HAP-1 (cell line): ENCODE measurements around the gene PRM3.

Experiments used
- DNase-seq, 2 experiments: peaks; one replicate each; pipeline ENCODE4 v3.0.0-alpha.2; 2016 to 2020; ENCODE audit warnings: low spot score in 2 of 2
- H3K27me3 ChIP-seq: fragments of 250-450 bp; sonication (Bioruptor Pico); 2 replicates; pipeline ENCODE4 v1.5.1; 2020; ENCODE audit warnings: low read depth, mild to moderate bottlenecking, moderate library complexity
- H3K36me3 ChIP-seq: fragments of 250-450 bp; sonication (Bioruptor Pico); replicated peaks from 2 replicates; pipeline ENCODE4 v1.5.1; 2020; ENCODE audit warnings: mild to moderate bottlenecking
- H3K4me1 ChIP-seq: fragments of 250-450 bp; sonication (Bioruptor Pico); 2 replicates; pipeline ENCODE4 v1.5.1; 2020; ENCODE audit warnings: mild to moderate bottlenecking
- H3K4me3 ChIP-seq: fragments of 250-450 bp; sonication (Bioruptor Pico); 2 replicates; pipeline ENCODE4 v1.5.1; 2020; ENCODE audit warnings: mild to moderate bottlenecking, moderate library complexity
- H3K9me3 ChIP-seq: fragments of 250-450 bp; sonication (Bioruptor Pico); 2 replicates; pipeline ENCODE4 v1.5.1; 2020; ENCODE audit warnings: mild to moderate bottlenecking, moderate library complexity
- in situ Hi-C: fragments of 300-500 bp; cut with MboI; formaldehyde crosslinking; loops from 3 replicates; pipeline ENCODE4 v1.14.3; 2020; ENCODE audit warnings: low sequenced_read_pairs, inconsistent platforms, mixed read lengths

PRM3 gene

DNA sequence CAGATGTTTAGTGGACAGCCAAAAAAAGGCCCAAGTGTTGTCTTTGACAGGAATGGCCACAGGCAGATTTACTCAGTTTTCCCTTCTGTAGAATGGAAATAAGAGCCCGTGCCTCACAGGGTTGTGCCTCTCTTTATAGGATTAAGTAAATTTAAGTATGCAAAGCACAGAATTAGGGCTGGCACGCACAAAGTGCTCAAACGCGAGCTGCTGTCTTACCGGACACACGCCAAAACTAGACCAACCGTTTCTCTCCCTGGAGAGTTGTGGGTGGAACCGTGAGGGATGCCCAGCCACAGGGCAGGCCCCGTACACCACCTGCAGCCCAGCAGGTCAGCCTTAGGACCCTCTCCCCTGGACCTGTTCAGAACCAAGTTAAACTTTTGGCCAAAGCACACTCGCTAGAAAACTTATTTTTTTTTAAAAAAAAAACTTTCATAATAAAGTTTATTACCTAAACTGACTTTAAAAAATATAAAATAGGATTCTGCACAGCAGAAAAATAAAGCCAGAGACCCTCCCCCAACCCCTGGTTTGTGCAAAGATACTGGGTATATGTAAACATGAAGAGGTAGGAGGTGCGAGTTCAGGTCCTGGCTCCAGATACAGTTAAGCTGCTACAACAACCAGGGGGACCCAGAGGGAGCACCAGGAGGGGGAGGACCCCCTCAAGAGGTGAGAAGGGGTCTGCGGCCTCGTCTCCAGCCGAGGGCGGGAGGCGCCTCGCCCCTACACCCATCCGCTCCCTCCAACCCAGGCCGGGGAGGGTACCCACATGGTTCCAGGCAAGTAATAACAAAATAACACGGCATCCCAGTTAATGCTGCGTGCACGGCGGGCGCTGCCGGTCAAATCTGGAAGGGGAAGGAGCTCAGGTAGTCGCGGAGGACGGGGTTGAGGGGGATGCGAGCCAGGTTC, 19.2 kb downstream of the PRM3 start:
- no peaks in the 10 kb centered on the region for H3K9me3 ChIP-seq
- H3K36me3 ChIP-seq, result no peaks in the 10 kb centered on the region
- in situ Hi-C loops, result no loop called here
- peaks cover 11% of the 10 kb centered on the region for H3K4me1 ChIP-seq
- no peak for DNase-seq
- peak overlapping the region; percentile 77 for H3K4me3 ChIP-seq
- no peaks in the 10 kb centered on the region for H3K27me3 ChIP-seq

- no peak for DNase-seq
- Histone ChIP-seq H3K9me3 (no peaks in the 10 kb centered on the region), H3K4me1 (peaks cover 11% of the 10 kb centered on the region), H3K4me3 (no peak overlapping the region), H3K27me3 (no peaks in the 10 kb centered on the region), H3K36me3 (no peaks in the 10 kb centered on the region)
- in situ Hi-C loops, result no loop called here
These were observed 20.1 kb downstream of the PRM3 start for GRCh38 chr16:11253009-11253994.

DNA sequence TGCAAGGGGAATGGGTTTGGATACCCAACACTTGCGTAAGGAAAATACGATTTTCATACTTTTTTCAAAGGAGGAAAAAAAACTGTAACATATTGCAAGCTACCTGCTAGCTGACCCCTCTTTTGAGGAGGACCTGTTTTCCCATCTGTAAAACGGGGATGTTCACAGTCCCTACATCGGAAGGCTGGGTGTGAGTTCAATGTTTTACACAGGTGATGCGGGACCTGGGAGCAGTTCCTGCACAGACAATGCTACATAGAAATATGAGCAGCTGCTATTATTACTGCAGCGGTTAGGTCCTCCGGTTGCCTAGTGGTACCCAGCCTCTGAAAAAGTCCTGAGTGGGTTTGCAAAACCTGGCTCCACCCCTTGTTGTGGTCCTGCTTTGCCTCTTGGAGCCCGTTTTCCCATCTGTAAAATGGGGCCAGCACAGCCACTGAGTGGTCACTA, 20.9 kb downstream of the PRM3 start:
- Histone ChIP-seq H3K27me3 (no peaks in the 10 kb centered on the region), H3K9me3 (no peaks in the 10 kb centered on the region), H3K4me1 (peaks cover 11% of the 10 kb centered on the region), H3K4me3 (no peak overlapping the region), H3K36me3 (no peaks in the 10 kb centered on the region)
- no peak for DNase-seq
- in situ Hi-C loops, result no loop called here

DNA sequence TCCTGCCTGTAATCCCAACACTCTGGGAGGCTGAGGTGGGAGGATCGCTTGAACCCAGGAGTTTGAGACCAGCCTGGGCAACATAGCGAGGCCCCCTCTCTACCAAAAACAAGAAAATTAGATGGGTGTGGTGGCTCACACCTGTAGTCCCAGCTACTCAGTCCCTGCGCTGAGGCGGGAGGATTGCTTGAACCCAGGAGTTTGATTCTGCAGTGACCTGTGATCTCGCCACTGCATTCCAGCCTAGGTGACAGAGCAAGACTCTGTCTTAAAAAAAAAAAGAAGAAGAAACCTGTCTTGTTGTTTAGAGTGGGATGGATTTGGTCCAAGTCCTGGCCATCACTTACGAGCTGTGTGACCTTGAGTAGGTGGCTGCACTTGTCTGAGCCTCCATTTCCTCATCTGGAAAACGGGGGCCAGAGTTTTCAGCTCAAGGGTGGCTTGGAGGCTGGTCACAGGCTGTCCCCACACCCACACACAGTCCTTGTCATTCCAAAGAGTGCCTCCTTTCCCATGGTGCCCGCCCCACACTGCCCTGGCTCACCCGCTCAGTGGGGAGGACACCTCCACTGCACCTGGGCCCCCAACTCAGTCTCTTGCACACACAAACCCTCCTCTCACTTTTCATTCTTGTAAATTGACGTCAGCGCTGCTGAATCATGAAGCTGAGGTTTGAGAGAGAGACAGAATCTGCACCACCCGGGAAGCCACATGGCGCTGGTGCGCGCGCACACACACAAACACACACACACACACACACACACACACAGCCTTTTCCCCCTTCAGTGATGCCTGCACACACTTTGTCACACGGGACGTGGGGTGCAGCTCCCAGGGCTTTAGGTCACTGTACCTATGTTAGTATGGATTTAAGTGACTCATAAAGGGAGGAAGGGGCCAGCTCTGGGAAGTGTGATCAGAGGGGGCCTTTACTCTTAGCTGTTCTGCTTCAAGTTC, 21.6 kb downstream of the PRM3 start:
- no peak overlapping the region for H3K4me3 ChIP-seq
- in situ Hi-C loops, result no loop called here
- H3K27me3 ChIP-seq, result no peaks in the 10 kb centered on the region
- no peak for DNase-seq
- no peaks in the 10 kb centered on the region for H3K9me3 ChIP-seq
- H3K4me1 ChIP-seq, result peaks cover 7% of the 10 kb centered on the region
- H3K36me3 ChIP-seq, result no peaks in the 10 kb centered on the region

DNA sequence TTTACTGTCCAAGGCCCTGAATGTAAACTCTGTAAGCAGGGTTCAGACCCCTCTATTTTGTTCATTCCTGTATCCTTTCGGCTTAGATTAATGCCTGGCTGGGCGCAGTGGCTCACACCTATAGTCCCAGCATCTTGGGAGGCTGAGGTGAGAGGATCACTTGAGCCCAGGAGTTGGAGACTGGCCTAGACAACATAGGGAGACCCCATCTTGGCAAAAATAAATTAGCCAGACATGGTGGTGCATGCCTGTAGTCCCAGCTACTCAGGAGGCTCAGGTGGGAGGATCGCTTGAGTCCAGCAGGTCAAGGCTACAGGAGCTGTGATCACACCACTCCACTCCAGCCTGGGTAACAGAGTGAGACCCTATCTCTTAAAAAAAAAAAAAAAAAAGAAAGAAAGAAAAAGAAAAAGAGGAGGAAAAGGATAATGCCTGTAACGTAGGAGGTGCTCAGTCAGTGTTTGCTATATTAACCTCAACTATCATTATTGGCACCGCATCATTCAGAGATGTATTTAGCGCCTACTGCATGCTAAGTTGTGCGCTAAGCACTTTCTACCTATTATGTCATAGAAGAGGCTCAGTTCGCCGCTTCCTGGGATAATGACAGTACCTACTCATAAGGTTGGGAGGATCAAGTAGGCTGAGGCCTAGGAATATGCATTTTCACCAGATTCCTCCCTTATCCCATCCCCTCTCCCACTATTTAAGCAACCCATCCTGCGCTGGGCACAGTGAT, 22.5 kb downstream of the PRM3 start:
- no peak for DNase-seq
- no peaks in the 10 kb centered on the region for H3K36me3 ChIP-seq
- H3K9me3 ChIP-seq, result no peaks in the 10 kb centered on the region
- in situ Hi-C loops, result no loop called here
- H3K4me1 ChIP-seq, result peaks cover 7% of the 10 kb centered on the region
- no peaks in the 10 kb centered on the region for H3K27me3 ChIP-seq
- no peak overlapping the region for H3K4me3 ChIP-seq

- no peak overlapping the region for H3K4me3 ChIP-seq
- H3K4me1 ChIP-seq, result peaks cover 7% of the 10 kb centered on the region
- no peak for DNase-seq
- in situ Hi-C loops, result no loop called here
- no peaks in the 10 kb centered on the region for H3K27me3 ChIP-seq
- no peaks in the 10 kb centered on the region for H3K36me3 ChIP-seq
- no peaks in the 10 kb centered on the region for H3K9me3 ChIP-seq
These were observed 23.2 kb downstream of the PRM3 start for GRCh38 chr16:11250091-11250785.

DNA sequence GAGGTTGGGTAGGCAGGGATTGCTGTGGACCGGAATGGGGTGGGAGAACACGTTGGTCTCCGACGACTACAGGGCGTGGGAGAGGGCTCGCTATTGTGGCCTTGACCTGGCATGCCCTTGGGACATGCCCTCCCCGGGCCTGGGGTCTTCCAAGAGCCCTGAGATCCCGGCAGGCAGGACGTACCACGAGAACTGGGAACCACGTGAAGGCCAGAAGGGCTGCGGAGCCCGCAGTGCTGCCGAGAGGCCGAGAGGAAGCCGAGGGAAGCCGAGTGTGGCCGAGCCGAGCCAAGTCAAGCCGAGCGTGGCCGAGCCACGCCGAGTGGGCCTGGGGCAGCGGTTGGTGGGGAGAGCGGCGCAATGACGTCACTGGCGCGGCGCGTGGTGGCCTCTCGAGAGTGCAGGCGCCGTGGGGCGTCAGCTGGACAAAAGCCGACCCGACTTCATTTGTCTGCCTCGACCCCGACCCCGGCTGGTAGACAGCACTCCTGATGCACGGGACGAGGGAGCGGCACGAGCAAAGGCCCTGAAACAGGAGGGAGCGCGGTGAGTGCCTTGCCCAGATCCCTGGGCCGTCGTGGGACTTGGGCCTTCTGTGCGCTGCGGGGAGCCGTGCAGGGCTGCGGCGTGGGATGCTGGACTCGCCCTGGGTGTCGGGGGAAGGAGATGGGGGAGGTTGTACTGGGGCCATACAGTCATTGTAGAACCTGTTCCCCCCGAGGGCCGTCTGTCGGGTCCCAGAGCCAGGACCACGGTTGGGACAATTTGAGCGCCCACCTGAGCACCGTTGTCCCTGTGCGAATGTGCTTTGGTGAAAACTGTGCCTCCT, 24.0 kb downstream of the PRM3 start:
- no peaks in the 10 kb centered on the region for H3K27me3 ChIP-seq
- H3K36me3 ChIP-seq, result no peaks in the 10 kb centered on the region
- no peak for DNase-seq
- H3K4me3 ChIP-seq, result no peak overlapping the region
- H3K4me1 ChIP-seq, result peaks cover 4% of the 10 kb centered on the region
- H3K9me3 ChIP-seq, result no peaks in the 10 kb centered on the region
- in situ Hi-C loops, result no loop called here

- H3K36me3 ChIP-seq, result no peaks in the 10 kb centered on the region
- no peaks in the 10 kb centered on the region; the same call in 1 of the 2 replicates for H3K4me1 ChIP-seq
- no peak overlapping the region for H3K4me3 ChIP-seq
- no peak for DNase-seq
- no peaks in the 10 kb centered on the region for H3K27me3 ChIP-seq
- in situ Hi-C loops, result no loop called here
- no peaks in the 10 kb centered on the region for H3K9me3 ChIP-seq
These were observed 25.3 kb downstream of the PRM3 start for GRCh38 chr16:11248133-11248532.

DNA sequence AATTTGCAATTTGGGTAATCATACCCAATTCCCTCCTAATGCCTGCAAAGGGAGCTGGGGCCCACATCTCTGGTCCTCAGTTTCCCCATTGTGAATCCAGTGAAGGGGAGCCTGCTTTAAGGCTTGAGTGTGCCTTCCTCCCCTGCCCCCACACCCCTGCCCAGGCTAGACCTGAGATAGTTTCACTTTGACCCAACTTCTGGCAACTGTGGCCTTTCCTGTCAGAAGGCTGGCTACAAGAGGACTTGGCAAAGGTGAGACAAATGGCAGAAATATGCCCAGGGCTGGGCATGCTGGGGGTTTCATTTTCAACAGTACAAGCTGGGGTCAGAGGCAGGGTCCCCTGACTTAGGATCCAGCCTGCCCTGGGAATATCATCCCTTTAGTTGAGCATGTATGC, 27.4 kb downstream of the PRM3 start:
- Histone ChIP-seq H3K36me3 (no peaks in the 10 kb centered on the region), H3K27me3 (no peaks in the 10 kb centered on the region), H3K4me1 (no peaks in the 10 kb centered on the region; the same call in 1 of the 2 replicates), H3K9me3 (no peaks in the 10 kb centered on the region), H3K4me3 (no peak overlapping the region)
- no peak for DNase-seq
- in situ Hi-C loops, result no loop called here

DNA sequence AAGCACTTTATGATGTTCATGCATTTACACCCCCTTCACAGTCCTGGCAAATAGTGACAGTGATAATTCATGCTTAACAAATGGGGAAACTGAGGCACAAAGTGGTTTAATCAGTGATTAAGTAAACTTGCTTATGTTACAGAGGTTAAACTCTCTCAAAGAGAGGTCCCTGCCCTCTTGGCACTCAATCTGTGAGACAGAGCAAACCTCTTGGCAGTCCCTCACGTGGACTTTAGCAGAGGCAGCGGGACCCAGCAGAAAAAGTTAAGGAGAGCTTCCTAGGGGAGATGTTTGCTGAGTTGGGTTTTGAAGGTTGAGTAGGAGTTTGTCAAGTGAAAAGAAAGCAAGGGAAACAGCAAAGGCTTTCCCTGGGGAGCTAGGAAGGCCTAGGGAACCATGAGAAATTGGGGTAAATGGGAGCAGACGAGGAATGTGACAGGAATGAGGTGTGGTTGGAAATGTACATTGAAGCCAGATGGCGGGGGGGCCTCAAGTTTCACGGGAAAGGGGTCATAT, 28.1 kb downstream of the PRM3 start:
- H3K4me1 ChIP-seq, result no peaks in the 10 kb centered on the region; the same call in 1 of the 2 replicates
- H3K36me3 ChIP-seq, result no peaks in the 10 kb centered on the region
- no peaks in the 10 kb centered on the region for H3K9me3 ChIP-seq
- DNase-seq, result no peak
- no peaks in the 10 kb centered on the region for H3K27me3 ChIP-seq
- in situ Hi-C loops, result no loop called here
- H3K4me3 ChIP-seq, result no peak overlapping the region

DNA sequence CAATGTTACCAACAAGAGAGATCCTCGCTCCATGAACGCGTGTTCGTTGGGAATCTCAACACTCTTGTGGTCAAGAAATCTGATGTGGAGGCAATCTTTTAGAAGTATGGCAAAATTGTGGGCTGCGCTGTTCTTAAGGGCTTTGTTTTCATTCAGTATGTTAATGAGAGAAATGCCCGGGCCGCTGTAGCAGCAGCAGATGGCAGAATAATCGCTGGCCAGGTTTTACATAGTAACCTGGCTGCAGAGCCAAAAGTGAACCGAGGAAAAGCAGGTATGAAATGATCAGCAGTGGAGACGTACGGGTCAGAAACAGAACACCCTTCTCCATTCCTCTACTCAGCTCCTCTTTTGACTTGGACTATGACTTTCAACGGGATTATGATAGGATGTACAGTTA, 30.8 kb downstream of the PRM3 start:
- in situ Hi-C loops, result no loop called here
- no peak for DNase-seq
- H3K9me3 ChIP-seq, result no peaks in the 10 kb centered on the region
- no peak overlapping the region for H3K4me3 ChIP-seq
- H3K27me3 ChIP-seq, result no peaks in the 10 kb centered on the region
- H3K36me3 ChIP-seq, result no peaks in the 10 kb centered on the region
- no peaks in the 10 kb centered on the region; the same call in 1 of the 2 replicates for H3K4me1 ChIP-seq
